Measurements from ENCODE around the gene FXYD6. TPM values are rescaled to one million over a fixed set of nuclear protein-coding genes. Genes with fewer than 3 reads are reported as not detected.
"Not testable (repeated sequence)": the region's sequence is repeated elsewhere in the genome, so short reads cannot be mapped to it uniquely, and the experiment has no call there.

The FXYD6 gene, protein sequence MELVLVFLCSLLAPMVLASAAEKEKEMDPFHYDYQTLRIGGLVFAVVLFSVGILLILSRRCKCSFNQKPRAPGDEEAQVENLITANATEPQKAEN
- under 1 TPM in 1 of 2 donors, not detected in 1; 0.31 TPM for total RNA-seq

DNA sequence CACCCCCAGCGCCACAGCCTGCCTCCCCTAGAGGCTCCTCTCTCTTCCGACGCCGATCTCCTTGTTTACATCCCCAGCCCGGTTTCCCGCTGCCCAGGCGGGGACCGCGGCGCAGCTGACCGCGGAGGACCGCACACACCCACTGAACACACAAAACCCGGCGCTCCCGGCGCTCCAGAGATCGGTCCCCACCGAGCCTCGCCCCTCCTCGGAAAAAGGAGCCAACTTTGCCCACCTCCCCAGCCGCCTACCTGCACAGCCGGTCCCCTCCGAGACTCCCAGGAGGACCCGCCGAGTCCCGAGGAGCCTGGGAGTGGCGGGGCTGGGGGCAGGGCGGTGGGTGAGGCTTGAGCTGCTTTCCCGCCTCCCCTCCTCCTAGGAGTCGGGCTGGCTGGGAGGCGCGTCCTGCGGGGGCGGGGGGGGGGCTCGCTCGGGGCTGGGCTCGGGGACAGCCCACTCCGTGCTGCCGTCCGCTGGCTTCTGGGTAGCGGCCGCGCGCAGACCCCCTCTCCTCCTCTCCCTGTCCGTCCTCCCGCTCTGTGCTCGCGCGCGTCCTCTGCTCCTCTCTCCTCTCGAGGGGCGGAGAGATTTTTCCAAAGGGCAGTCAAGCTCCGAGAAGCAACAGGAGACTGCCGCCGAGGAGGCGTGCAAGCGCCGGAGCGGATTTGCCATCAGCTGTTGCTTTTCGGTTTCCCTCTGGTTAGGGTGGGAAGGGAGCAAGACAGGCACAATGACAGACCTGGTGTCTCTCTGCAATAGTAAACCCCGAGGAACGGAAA, at the start of gene FXYD6:
TSS of gene FXYD6 (minus strand) at position 318 of the 779 bp plus-strand sequence. CDS start 33,882 bp downstream, outside the sequence.
- DNase-seq (ENCODE audit: low spot score in 2 of 2) (peak; percentile 17 to 39), ATAC-seq (peak in 1 of 2 donors; percentile 49)
- H3K27ac Mint-ChIP-seq, result no peak within 1 kb of the TSS

DNA sequence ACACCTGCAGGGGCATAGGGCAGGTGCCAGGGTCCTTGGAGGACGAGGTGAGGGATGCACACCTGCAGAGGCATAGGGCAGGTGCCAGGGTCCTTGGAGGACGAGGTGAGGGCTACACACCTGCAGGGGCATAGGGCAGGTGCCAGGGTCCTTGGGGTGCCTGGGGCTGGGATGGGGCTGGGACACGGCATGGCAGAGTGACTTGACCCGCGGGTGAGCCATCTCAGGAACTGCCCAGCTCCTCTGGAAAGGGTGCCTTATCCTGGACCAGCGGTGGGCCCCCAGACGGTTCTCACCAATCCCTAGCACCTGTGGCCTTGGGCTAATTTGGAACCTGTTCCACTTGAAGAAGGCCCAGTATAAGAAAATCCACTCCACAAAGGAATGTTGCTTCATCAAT, 49.7 kb upstream of the FXYD6 start:
- ATAC-seq; H3K27ac Mint-ChIP-seq; H3K36me3 Mint-ChIP-seq; H3K9me3 Mint-ChIP-seq; DNase-seq (ENCODE audit: low spot score in 2 of 2): not testable (repeated sequence)

More for the DNA sequence above, at the start of gene FXYD6:
- peaks cover 0 to 5% of the 10 kb centered on the region in 2 donors for H3K36me3 Mint-ChIP-seq
- H3K9me3 Mint-ChIP-seq, result no peaks in the 10 kb centered on the region

DNA sequence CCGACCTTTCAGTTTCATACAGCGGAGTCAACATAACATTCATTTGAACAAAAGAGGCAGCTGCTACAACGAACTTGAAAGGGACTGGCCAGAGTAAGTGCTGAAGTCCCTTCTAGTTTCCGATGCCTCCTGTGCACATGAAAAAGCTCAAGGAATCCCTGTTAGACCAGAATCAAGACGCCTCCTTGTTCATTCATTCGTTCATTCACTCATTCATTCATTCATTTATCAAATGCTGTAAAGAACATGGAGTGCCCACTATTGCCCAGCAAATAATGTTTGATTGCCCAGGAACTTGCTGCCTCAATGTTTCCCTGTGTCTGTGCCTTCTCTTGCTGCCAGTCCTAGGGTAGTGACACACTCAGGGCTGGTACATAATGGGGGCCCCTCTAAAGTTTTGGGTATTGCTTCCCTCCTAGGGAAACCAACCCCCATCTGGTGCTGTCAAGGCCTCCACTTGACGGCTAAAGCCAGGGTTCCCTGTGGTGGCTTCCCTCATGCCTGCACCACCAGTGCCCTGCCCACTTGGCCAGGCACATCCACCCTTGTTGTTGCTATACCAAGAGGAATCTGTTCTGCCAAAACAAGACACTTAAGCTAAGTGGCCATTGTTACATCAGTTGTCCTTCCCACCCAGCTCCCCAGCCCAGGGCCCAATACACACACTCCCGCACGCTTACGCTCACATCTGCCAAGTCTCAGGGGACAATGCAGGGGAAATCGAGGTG, 48.9 kb upstream of the FXYD6 start:
- no peak for ATAC-seq
- H3K9me3 Mint-ChIP-seq, result no peaks in the 10 kb centered on the region
- DNase-seq (ENCODE audit: low spot score in 2 of 2), result no peak
- H3K27ac Mint-ChIP-seq, result no peak overlapping the region
- no peaks in the 10 kb centered on the region for H3K36me3 Mint-ChIP-seq

DNA sequence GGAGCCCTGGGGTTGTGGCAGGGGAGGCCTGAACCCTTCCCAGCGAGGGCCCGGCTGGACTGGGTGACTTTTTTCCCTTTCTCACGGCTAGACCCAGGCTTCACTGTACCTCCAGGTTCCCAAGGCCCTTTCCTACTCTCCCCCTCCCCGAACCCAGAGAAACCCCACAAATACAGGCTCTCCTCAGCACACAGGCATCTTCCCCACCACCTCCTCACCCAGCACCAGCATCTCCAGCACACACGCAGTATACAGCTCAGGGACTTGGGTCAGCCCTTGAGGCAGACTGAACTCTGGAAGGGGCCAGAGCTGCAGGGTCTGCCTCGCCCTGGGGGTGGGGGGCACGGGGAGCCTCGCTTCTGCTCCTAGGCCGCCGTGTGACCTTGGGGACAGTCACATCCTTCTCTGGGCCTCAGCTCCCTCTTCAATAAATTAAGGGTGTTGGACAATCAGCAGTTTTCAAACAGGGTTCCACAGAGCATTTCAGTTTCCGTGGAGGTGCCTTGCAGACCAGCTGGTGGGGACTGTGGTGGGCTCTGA, 48.2 kb upstream of the FXYD6 start:
- H3K36me3 Mint-ChIP-seq, result no peaks in the 10 kb centered on the region
- H3K9me3 Mint-ChIP-seq, result no peaks in the 10 kb centered on the region
- DNase-seq (ENCODE audit: low spot score in 2 of 2), result no peak
- no peak overlapping the region for H3K27ac Mint-ChIP-seq
- ATAC-seq, result no peak

DNA sequence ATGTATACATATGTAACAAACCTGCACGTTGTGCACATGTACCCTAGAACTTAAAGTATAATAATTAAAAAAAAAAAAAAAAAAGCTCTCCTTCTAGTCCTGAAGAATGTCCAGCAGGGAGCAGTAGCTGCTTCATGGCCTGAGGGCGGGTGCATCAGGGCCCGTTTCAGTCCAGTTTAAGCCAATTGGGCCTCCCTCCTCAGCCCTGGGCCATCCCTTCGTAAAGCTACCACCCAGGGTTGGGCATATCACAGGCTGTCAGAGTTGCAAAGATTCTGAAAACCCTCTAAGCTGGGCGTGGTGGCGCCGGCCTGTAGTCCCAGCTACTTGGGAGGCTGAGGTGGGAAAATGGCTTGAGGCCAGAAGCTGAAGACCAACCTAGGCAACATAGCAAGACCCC, 47.3 kb upstream of the FXYD6 start:
- no peaks in the 10 kb centered on the region for H3K36me3 Mint-ChIP-seq
- DNase-seq (ENCODE audit: low spot score in 2 of 2) (no peak), ATAC-seq (no peak)
- no peak overlapping the region for H3K27ac Mint-ChIP-seq
- no peaks in the 10 kb centered on the region for H3K9me3 Mint-ChIP-seq

DNA sequence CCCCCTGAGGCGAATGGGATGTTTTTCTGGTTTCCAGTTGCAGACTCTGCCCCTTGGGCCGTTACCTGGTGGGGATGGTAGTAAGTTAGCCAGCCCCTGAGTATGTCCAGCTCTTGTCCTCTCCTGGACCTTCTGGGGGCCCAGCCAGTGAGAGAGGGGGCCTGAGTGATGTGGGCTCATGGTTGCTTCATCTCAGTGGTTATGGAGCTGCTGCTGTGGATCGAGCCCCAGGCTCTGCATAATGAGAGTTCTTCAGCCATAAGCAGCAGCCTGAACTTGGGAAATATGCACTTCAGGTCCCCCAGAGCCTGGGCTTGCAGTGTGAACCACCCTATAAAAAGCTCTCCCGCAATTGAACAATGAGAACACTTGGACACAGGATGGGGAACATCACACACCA, 46.8 kb upstream of the FXYD6 start:
- Mint-ChIP-seq H3K36me3 (no peaks in the 10 kb centered on the region), H3K9me3 (no peaks in the 10 kb centered on the region), H3K27ac (no peak overlapping the region)
- no peak for DNase-seq (ENCODE audit: low spot score in 2 of 2)
- no peak for ATAC-seq

DNA sequence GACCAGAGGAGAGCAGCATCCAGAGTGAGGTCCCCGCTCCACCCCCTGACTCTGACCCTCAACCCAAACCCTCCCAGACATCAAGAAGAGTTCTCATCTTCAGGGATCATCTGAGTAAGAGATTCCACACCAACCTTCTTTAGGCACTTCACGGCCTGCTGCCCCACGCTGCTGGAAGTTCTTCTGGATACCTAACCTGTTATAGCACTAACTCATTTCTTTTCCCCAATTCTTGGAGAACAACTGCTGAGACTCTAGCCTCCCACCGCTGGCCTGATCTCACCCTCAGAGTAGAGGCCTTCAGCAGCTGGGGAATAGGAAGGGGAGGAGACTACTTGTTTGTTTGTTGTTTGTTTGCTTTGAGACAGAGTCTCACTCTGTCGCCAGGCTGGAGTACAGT, 45.4 kb upstream of the FXYD6 start:
- ATAC-seq (no peak), DNase-seq (ENCODE audit: low spot score in 2 of 2) (no peak)
- no peaks in the 10 kb centered on the region for H3K9me3 Mint-ChIP-seq
- H3K27ac Mint-ChIP-seq, result peak overlapping the region in 1 of 2 donors; percentile 29
- H3K36me3 Mint-ChIP-seq, result no peaks in the 10 kb centered on the region

DNA sequence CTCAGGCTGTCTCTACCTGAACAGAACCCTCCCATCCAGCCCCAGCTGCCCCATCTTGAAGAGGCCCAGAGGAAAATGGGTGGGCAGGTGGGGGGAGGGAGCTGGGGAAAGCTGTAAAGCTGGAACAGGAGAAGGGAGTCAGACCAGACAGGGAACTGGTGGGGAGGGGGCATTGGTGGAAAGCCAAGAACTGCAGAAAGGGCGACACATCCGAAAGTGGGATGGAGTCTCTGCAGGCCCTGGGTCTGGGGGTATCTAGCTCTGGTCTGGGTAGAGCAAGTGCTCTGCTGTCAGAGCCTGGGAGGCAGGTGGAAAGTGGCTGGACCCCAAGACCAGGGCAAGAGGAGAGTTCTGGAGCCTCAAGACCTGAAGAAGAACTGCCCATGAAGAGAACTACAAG, 45.0 kb upstream of the FXYD6 start:
- no peaks in the 10 kb centered on the region for H3K9me3 Mint-ChIP-seq
- DNase-seq (ENCODE audit: low spot score in 2 of 2) (no peak), ATAC-seq (no peak)
- H3K36me3 Mint-ChIP-seq, result no peaks in the 10 kb centered on the region
- H3K27ac Mint-ChIP-seq, result peak overlapping the region in 1 of 2 donors; percentile 29

DNA sequence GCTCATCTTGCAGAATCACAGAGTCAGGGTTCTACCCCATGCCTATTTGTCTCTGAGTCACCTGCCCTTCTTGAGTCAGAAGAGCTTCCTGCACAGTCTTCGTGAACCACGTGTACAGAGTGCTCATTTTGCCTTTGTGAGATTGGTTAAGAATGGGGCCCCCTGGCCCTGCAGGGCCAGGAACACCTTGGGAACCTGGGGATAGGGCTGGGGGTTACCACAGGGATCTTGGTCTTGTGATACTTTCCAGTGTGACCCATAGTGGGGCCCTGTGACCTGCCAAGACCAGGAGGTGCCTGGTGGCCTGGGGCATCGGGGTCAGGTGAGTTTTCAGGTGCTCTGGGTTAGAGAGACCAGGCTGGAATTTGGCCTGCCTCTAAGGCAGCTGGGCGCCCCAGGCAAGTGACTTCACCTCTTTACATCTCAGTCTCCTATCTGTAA, 43.3 kb upstream of the FXYD6 start:
- DNase-seq (ENCODE audit: low spot score in 2 of 2) (peak in 1 of 2 donors; percentile 55), ATAC-seq (peak; percentile 92 to 97)
- Mint-ChIP-seq H3K9me3 (no peaks in the 10 kb centered on the region), H3K27ac (peak overlapping the region in 1 of 2 donors; percentile 50), H3K36me3 (no peaks in the 10 kb centered on the region)

DNA sequence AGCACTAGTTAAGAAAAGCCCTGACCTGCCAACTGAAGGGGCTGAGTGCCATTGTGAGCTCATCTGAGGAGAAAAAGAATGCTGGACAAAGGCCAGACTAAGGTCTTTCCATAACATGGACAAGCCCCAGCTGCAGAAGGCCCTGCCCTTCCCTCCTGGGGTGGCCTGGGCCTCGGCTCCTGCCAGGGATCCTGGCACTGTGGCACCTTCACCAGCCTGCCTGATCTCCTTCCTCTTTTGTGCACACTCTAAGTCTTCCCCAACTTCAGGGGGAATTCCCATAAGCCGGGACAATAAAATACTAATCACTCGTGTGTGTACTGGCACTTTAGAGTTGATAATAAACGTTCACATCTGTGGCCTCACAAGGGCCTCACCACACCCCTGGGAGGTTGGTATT, 42.9 kb upstream of the FXYD6 start:
- Mint-ChIP-seq H3K9me3 (no peaks in the 10 kb centered on the region), H3K36me3 (no peaks in the 10 kb centered on the region), H3K27ac (peak overlapping the region in 1 of 2 donors; percentile 50)
- peak in 1 of 2 donors; percentile 36 for ATAC-seq
- peak in 1 of 2 donors; percentile 47 for DNase-seq (ENCODE audit: low spot score in 2 of 2)

DNA sequence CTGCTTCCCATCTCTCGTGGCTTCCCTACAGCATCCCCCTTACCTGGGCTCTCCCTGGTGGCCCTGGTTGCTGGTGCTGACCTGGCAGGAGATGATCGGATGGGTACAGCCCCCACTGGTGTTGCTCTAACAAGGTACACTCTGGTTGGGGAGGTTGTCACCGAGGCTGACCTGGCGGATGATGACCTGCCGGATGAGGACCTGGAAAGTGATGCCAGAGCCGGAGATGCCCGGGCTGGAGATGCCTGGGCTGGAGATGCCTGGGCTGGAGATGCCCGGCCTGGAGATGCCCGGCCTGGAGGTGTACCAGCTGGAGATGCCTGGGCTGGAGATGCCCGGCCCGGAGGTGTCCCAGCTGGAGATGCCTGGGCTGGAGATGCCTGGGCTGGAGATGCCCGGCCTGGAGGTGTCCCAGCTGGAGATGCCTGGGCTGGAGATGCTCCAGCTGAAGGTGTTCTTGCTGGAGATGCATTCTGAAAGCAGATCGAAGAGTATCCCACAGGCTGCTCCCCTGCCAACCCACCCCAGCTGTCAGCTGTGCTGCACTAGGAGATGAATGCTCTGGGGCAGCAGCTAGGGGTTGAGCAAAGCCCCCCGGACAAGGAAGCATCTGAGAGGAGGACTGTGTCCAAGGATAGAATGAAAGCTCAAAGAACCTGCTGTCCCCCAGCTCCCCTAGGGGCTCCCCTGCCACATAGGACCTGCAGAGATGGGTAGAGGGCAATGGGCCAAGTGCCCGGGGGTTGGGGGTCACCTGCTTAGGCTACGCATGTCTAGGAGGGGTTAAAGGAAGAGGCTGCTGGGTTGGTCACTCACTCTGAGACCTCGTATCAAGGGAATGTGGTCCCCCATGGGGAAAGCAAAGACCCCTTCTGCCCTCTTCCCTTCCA, 42.2 kb upstream of the FXYD6 start:
- DNase-seq (ENCODE audit: low spot score in 2 of 2) (peak in 1 of 2 donors; percentile 41), ATAC-seq (no peak)
- H3K36me3 Mint-ChIP-seq, result no peaks in the 10 kb centered on the region
- H3K9me3 Mint-ChIP-seq, result no peaks in the 10 kb centered on the region
- no peak overlapping the region for H3K27ac Mint-ChIP-seq

DNA sequence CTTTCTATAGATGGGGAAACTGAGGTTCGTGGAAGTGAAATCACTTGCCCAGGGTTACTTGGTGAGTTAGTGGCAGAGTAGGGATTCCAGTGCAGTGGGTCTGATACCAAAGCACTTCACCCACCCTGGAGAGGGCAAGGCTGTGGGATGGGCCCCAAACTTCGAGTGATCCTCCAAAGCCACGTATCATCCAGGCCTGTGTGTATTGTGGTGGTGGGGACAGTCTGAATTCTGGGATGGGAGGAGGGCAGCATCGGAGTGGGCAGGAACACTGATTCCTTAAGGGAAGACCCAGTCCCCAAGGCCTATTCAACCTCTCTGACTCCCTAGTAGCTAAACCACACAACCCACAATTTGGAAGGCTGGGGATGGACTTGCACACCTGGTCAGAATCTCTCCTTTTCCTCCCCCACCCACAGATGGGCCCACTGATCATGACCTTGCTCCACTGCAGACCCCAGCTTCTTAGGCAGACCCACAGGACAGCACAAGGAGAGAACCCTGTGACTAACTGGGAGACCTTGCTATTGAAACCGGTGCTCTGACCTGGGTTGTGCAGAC, 41.2 kb upstream of the FXYD6 start:
- DNase-seq (ENCODE audit: low spot score in 2 of 2), result peak in 1 of 2 donors; percentile 26
- no peaks in the 10 kb centered on the region for H3K9me3 Mint-ChIP-seq
- no peak for ATAC-seq
- no peak overlapping the region for H3K27ac Mint-ChIP-seq
- H3K36me3 Mint-ChIP-seq, result no peaks in the 10 kb centered on the region

DNA sequence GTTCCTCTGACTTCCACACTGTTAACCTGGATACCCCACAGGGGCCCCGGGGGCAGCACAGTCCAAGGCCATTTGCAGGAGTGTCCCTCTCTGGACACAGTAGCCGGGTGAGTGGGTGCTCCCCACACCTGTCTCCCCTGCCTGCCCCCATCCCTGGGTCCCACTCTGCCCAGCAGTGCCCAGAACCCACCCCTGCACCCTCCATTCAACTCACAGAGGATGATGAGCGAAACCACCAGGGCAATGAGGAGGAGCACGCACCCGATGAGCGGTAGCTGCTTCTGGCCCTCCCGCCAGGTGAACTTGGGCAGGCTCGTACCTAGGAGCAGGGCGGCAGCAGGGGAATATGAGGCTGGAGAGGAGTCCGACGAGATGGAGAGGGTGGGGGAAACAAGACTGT, 40.5 kb upstream of the FXYD6 start:
- no peak overlapping the region for H3K27ac Mint-ChIP-seq
- DNase-seq (ENCODE audit: low spot score in 2 of 2), result peak in 1 of 2 donors; percentile 50
- no peaks in the 10 kb centered on the region for H3K9me3 Mint-ChIP-seq
- no peaks in the 10 kb centered on the region for H3K36me3 Mint-ChIP-seq
- ATAC-seq, result no peak

DNA sequence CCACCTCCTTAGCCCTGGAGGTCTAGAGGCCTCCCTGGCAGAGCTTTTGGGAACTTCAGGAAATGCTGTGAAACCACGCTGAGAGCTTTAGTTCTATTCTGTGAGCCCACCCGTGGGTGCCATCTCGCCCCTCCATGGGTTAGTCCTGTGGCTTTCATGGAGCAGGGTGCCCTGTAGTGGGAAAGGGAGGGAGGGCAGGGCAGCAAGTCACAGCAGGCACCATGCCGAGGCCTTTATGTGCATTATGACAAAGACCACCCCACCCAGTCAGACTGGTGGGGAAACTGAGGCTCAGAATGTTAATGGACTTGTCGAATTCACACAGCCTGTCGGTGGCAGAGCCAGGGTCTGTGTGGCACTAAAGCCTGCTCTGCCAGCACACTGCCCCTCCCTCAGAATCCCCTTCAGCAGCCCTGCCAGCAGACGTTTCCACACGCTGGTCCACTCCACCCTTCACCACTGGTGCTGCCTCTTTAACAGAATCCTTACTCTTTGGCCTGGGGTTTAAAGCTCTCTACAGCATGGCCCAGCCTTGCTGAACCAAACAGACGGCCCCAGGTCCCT, 39.3 kb upstream of the FXYD6 start:
- H3K9me3 Mint-ChIP-seq, result no peaks in the 10 kb centered on the region
- peak in 1 of 2 donors; percentile 35 for DNase-seq (ENCODE audit: low spot score in 2 of 2)
- no peak for ATAC-seq
- H3K36me3 Mint-ChIP-seq, result no peaks in the 10 kb centered on the region
- H3K27ac Mint-ChIP-seq, result no peak overlapping the region

DNA sequence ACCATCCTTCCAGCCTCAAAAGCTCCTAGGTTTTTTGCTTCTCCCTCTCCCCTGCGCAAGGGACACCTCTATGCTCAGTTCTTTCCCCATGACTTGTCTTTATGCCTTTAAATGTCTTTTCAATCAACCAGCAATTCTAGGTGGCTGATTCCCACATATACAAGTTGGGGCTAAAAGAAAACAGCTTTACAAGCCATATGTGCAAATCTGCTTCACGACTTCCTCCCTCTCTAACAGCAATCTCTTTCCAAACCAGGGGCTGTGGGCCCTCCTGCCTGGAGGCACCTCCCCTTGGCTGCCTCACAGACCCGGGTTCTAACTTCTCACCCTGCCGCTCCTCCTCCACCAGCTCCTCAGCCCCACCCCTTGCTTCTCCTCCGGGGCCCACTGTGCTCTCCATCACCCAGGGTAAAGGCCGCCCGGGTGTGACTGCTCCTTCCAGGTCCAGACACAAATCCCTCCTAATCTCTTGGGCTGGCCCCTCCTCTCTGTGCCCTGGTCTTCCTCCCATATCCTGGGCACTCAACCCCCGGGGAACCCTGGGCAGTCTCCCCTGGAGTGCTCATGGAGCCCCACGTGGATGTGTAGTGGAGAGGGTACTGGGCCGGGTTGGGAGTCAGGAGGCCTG, 38.6 kb upstream of the FXYD6 start:
- no peaks in the 10 kb centered on the region for H3K36me3 Mint-ChIP-seq
- no peaks in the 10 kb centered on the region for H3K9me3 Mint-ChIP-seq
- ATAC-seq, result no peak
- H3K27ac Mint-ChIP-seq, result no peak overlapping the region
- DNase-seq (ENCODE audit: low spot score in 2 of 2), result peak in 1 of 2 donors; percentile 38

Measured in activated naive CD4-positive, alpha-beta T cell treated with anti-CD3 and anti-CD28 coated beads, Interleukin-2, amount 50 U/mL, for 72 hours (primary cell).